ENCODE data around the gene FRRS1L.
A peak's percentile ranks its signal among the peaks of the same experiment; 100 is the strongest.

FRRS1L gene

DNA sequence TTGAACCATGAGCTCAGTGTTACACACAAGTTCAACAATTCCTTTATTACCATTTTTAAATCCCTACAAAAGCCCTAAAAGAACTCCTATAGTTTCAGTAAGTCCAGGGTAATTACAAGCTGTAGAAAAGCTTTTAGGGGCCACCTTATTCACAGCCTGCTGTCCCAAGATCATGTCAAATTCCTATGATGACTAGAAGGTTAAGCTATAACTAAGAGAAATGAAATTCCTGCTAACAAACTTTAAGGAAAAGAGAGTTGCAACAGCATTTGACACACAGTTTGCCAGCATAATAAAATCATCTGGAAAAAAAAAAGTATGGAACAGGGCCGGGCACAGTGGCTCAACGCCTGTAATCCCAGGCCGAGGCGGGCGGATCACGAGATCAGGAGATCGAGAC, 78.8 kb downstream of the FRRS1L start:
- TF ChIP-seq, protein P1, sequence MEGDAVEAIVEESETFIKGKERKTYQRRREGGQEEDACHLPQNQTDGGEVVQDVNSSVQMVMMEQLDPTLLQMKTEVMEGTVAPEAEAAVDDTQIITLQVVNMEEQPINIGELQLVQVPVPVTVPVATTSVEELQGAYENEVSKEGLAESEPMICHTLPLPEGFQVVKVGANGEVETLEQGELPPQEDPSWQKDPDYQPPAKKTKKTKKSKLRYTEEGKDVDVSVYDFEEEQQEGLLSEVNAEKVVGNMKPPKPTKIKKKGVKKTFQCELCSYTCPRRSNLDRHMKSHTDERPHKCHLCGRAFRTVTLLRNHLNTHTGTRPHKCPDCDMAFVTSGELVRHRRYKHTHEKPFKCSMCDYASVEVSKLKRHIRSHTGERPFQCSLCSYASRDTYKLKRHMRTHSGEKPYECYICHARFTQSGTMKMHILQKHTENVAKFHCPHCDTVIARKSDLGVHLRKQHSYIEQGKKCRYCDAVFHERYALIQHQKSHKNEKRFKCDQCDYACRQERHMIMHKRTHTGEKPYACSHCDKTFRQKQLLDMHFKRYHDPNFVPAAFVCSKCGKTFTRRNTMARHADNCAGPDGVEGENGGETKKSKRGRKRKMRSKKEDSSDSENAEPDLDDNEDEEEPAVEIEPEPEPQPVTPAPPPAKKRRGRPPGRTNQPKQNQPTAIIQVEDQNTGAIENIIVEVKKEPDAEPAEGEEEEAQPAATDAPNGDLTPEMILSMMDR (conservative IDR thresholded peaks at IDR 0.05; ENCODE audit: low read depth): no peak
- ChIA-PET POLR2A (ENCODE audit: low non-redundant PET) (no interaction called here), CTCF (interaction anchor here (0.6 to 0.7 kb wide), 3 partner anchors 9 to 64 kb away, joined by 3 to 5 read pairs (median 4); no protein-coding TSS in a partner anchor)
- H3K27ac ChIP-seq: no peak overlapping the region
- DNase-seq (ENCODE audit: low spot score): no peak

DNA sequence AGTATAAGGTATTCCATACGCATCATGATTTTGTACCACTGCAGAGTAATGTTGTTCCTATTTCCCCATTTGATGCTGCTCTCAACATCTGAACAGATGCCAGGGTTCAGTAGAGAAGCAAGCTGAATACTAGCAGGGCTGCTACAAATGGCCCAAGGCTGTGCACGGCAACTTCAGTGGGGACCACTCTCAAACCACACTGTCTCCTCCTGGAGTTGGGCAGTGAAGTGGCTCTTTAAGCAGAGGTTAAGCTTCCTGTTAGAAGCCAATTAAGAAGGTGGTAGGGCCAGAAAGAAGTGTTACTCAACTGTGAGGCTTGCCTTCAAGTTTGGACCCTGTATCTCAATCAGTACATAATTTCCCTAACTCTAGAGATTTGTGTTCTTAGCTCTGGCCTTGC, 79.3 kb downstream of the FRRS1L start:
- ChIA-PET POLR2A (ENCODE audit: low non-redundant PET) (no interaction called here), CTCF (no interaction called here)
- DNase-seq (ENCODE audit: low spot score): no peak
- no peak overlapping the region for H3K27ac ChIP-seq
- TF ChIP-seq, protein P1 (conservative IDR thresholded peaks at IDR 0.05; ENCODE audit: low read depth): no peak

DNA sequence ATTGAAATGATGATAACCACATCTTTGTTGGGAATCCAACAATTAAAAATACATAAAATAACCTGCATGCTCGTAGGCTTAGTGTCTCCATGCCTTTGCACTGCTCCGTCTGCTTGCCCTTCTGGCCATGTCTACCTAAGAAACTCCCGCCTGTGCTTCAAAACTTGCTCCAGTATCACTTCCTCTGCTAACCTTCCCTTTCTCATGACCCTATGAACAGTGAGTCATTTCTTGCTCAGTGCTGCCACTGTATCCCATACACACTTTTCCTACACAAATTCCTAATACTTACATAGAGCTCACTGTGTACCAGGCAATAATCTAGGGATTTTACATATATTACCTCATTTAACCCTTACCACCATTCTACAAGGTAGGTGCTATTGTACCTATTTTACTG, 80.8 kb downstream of the FRRS1L start:
- TF ChIP-seq, protein P1 (conservative IDR thresholded peaks at IDR 0.05; ENCODE audit: low read depth): no peak
- CTCF ChIA-PET: interaction anchor here (1.0 kb wide), 2 partner anchors 36 to 98 kb away, joined by 3 to 4 read pairs; no protein-coding TSS in a partner anchor
- POLR2A ChIA-PET (ENCODE audit: low non-redundant PET): no interaction called here
- H3K27ac ChIP-seq: no peak overlapping the region
- peak; percentile 51 for DNase-seq (ENCODE audit: low spot score)

DNA sequence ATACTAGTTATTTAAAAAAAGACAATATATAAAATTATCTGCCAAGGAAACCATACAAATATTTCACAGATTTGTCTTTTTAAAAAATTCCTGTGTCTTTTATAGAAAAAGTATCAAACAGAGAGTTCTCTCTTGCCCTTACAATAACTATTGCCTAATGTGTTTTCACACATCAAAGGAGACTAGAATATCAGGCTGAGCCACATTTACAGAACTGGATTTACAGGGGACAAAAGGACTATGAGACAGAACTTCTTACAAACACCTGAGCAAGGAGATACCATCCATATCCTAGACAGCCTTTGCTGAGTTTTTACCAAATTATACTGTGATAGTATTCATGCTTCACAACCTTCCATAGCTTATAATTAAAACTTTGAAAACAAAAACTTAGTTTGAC, 81.5 kb downstream of the FRRS1L start:
- TF ChIP-seq, protein P1 (conservative IDR thresholded peaks at IDR 0.05; ENCODE audit: low read depth): no peak
- no peak for DNase-seq (ENCODE audit: low spot score)
- CTCF ChIA-PET: interaction anchor here (0.6 kb wide), 1 partner anchor 748 kb away, joined by 3 read pairs; no protein-coding TSS in a partner anchor
- POLR2A ChIA-PET (ENCODE audit: low non-redundant PET): no interaction called here
- no peak overlapping the region for H3K27ac ChIP-seq

DNA sequence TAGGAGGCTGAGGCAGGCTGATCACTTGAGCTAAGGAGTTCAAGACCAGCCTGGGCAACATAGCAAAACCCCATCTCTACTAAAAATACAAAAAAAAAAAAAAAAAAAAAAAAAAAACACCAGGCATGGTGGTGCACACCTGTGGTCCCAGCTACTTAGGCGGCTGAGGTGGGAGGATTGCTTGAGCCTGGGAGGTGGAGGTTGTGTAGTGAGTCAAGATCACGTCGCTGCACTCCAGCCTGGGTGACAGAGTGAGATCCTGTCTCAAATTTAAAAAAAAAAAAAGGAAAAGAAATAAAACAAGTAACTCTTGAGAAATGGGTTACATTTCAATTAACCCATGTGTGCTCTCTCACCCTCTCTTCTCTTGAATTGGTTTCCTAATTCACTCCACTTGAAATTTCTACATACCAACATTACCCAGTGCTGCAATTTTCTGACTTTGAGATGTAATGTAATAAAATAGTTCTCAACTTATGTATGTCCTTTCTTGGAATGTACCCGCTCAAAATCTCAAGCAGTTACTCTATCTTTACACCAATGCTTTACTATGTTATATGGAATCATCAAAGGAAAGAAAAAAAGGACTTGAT, 83.1 kb downstream of the FRRS1L start:
- no peak overlapping the region for H3K27ac ChIP-seq
- DNase-seq (ENCODE audit: low spot score): no peak
- ChIA-PET CTCF (no interaction called here), POLR2A (ENCODE audit: low non-redundant PET) (no interaction called here)
- TF ChIP-seq, protein P1 (conservative IDR thresholded peaks at IDR 0.05; ENCODE audit: low read depth): no peak

DNA sequence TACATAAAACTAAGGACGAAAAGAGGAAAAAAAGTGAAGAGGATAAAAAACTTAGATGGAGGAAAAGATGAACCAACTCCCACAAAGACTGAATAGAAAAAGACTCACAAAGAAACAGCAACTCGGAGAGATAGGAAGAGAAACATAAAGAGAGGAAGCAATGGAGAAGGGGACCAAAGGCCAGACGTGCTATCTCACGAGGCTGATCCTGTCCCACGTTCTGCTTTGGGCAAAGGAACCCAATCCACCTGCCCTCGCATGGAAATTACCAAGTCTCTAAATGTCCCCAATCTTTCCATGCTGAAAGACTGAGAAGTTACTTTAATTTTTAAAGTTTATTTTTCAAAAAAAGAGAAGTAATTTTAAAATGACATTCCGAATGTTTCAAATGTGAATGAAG, 83.9 kb downstream of the FRRS1L start:
- POLR2A ChIA-PET (ENCODE audit: low non-redundant PET): no interaction called here
- H3K27ac ChIP-seq: no peak overlapping the region
- TF ChIP-seq, protein P1 (conservative IDR thresholded peaks at IDR 0.05; ENCODE audit: low read depth): no peak
- DNase-seq (ENCODE audit: low spot score): no peak
- CTCF ChIA-PET: no interaction called here
